H9 (cell line): Measurements from ENCODE around the gene ANO2. TPM values are rescaled to one million over a fixed set of nuclear protein-coding genes. Genes with fewer than 3 reads are reported as not detected.

Source experiments
- DNase-seq: peaks from one replicate; pipeline ENCODE4 v3.0.0-alpha.2; 2017
- H2AFZ ChIP-seq: one replicate; pipeline ENCODE4 v1.6.1; 2013; ENCODE audit warnings: mild to moderate bottlenecking, low read length, control low read depth, moderate library complexity
- H2AK5ac ChIP-seq: 2 replicates; pipeline ENCODE4 v1.6.1; 2013; ENCODE audit warnings: low read length, control low read depth, mixed read lengths; ENCODE audit not compliant: insufficient read length
- H2BK120ac ChIP-seq: one replicate; pipeline ENCODE4 v1.6.1; 2013; ENCODE audit warnings: low read depth, mild to moderate bottlenecking, low read length, control low read depth, inconsistent platforms; ENCODE audit not compliant: poor library complexity, severe bottlenecking
- H2BK12ac ChIP-seq: 2 replicates; pipeline ENCODE4 v1.6.1; 2013; ENCODE audit warnings: low read length, control low read depth, mixed read lengths, low read depth; ENCODE audit not compliant: insufficient read length
- H2BK15ac ChIP-seq: 2 replicates; pipeline ENCODE4 v1.6.1; 2013; ENCODE audit warnings: low read depth, low read length, control low read depth
- H2BK20ac ChIP-seq: one replicate; pipeline ENCODE4 v1.6.1; 2013; ENCODE audit warnings: low read depth, mild to moderate bottlenecking, low read length, control low read depth, inconsistent platforms; ENCODE audit not compliant: poor library complexity, severe bottlenecking
- H2BK5ac ChIP-seq: 2 replicates; pipeline ENCODE4 v1.6.1; 2013; ENCODE audit warnings: low read length, control low read depth, mixed read lengths; ENCODE audit not compliant: insufficient read length
- H3K14ac ChIP-seq: 2 replicates; pipeline ENCODE4 v1.6.1; 2013; ENCODE audit warnings: low read length, control low read depth; ENCODE audit not compliant: insufficient read depth
- H3K18ac ChIP-seq: 2 replicates; pipeline ENCODE4 v1.6.1; 2013; ENCODE audit warnings: low read depth, mild to moderate bottlenecking, mixed read lengths, low read length, control low read depth; ENCODE audit not compliant: insufficient read length
- H3K23ac ChIP-seq: 2 replicates; pipeline ENCODE4 v1.6.1; 2013; ENCODE audit warnings: low read length, control low read depth, mixed read lengths, low read depth; ENCODE audit not compliant: insufficient read length
- H3K23me2 ChIP-seq: 2 replicates; pipeline ENCODE4 v1.6.1; 2013; ENCODE audit warnings: low read depth, mild to moderate bottlenecking, mixed read lengths, low read length, control low read depth; ENCODE audit not compliant: insufficient read length, poor library complexity, severe bottlenecking
- H3K27ac ChIP-seq: 2 replicates; pipeline ENCODE4 v1.5.1; 2013; ENCODE audit warnings: low read length, control low read depth, mixed read lengths, low read depth; ENCODE audit not compliant: insufficient read length
- H3K27me3 ChIP-seq: 2 replicates; pipeline ENCODE4 v1.6.1; 2013; ENCODE audit warnings: low read length, control low read depth, inconsistent platforms; ENCODE audit not compliant: insufficient read depth
- H3K4ac ChIP-seq: 2 replicates; pipeline ENCODE4 v1.6.1; 2013; ENCODE audit warnings: low read depth, mild to moderate bottlenecking, control low read depth, inconsistent platforms, low read length, moderate library complexity
- H3K4me1 ChIP-seq: 2 replicates; pipeline ENCODE4 v1.6.1; 2013; ENCODE audit warnings: low read length, control low read depth, inconsistent platforms; ENCODE audit not compliant: insufficient read depth
- H3K4me2 ChIP-seq: 2 replicates; pipeline ENCODE4 v1.6.1; 2013; ENCODE audit warnings: low read length, control low read depth, mixed read lengths; ENCODE audit not compliant: insufficient read length, insufficient read depth
- H3K56ac ChIP-seq: 2 replicates; pipeline ENCODE4 v1.6.1; 2013; ENCODE audit warnings: low read depth, mild to moderate bottlenecking, mixed read lengths, low read length, control low read depth; ENCODE audit not compliant: insufficient read length
- H3K79me1 ChIP-seq: 2 replicates; pipeline ENCODE4 v1.6.1; 2013; ENCODE audit warnings: low read depth, mild to moderate bottlenecking, moderate library complexity, low read length, control low read depth, inconsistent platforms; ENCODE audit not compliant: insufficient read depth, poor library complexity, severe bottlenecking
- H3K79me2 ChIP-seq: 2 replicates; pipeline ENCODE4 v1.6.1; 2013; ENCODE audit warnings: low read length, control low read depth, inconsistent platforms; ENCODE audit not compliant: insufficient read depth
- H3K9ac ChIP-seq: 2 replicates; pipeline ENCODE4 v1.6.1; 2013; ENCODE audit warnings: low read length, control low read depth, mixed read lengths; ENCODE audit not compliant: insufficient read length; ENCODE audit errors: extremely low read depth
- H3K9me3 ChIP-seq: one replicate; pipeline ENCODE4 v1.6.1; 2013; ENCODE audit warnings: low read depth, low read length, inconsistent platforms; ENCODE audit not compliant: control insufficient read depth
- H3T11ph ChIP-seq: one replicate; pipeline ENCODE4 v1.6.1; 2013; ENCODE audit warnings: mild to moderate bottlenecking, low read length, control low read depth, inconsistent platforms
- H4K20me1 ChIP-seq: one replicate; pipeline ENCODE4 v1.6.1; 2013; ENCODE audit not compliant: control insufficient read depth, insufficient read length, insufficient read depth
- H4K5ac ChIP-seq: 2 replicates; pipeline ENCODE4 v1.6.1; 2013; ENCODE audit warnings: low read depth, mild to moderate bottlenecking, mixed read lengths, low read length, control low read depth; ENCODE audit not compliant: insufficient read length
- H4K8ac ChIP-seq: replicated peaks from 2 replicates; pipeline ENCODE4 v1.6.1; 2013; ENCODE audit warnings: low read length, control low read depth, mixed read lengths, low read depth; ENCODE audit not compliant: insufficient read length
- H4K91ac ChIP-seq: 2 replicates; pipeline ENCODE4 v1.6.1; 2013; ENCODE audit warnings: low read depth, mild to moderate bottlenecking, moderate library complexity, mixed read lengths, low read length, control low read depth; ENCODE audit not compliant: insufficient read length
- H3K27ac Mint-ChIP-seq, 3 experiments: 2 replicates in 2 of 3; 3 replicates in 1 of 3; pipeline ENCODE4 v1.8.0; 2020 to 2021; ENCODE audit warnings: mixed read lengths in 3 of 3, mild to moderate bottlenecking in 1 of 3, moderate library complexity in 1 of 3
- H3K27me3 Mint-ChIP-seq: 2 replicates; pipeline ENCODE4 v1.8.0; 2021; ENCODE audit warnings: low read depth, mild to moderate bottlenecking, moderate library complexity, mixed read lengths
- H3K36me3 Mint-ChIP-seq, 3 experiments: 2 replicates in 2 of 3; 3 replicates in 1 of 3; pipeline ENCODE4 v1.8.0; 2020 to 2021; ENCODE audit warnings: low read depth in 3 of 3, mixed read lengths in 3 of 3; ENCODE audit not compliant: insufficient read depth in 1 of 3
- H3K4me1 Mint-ChIP-seq, 2 experiments: 2 replicates each; pipeline ENCODE4 v1.8.0; 2020; ENCODE audit warnings: mixed read lengths in 2 of 2
- H3K4me3 Mint-ChIP-seq, 2 experiments: 2 replicates in 1 of 2; 3 replicates in 1 of 2; pipeline ENCODE4 v1.8.0; 2020 to 2021; ENCODE audit warnings: mild to moderate bottlenecking in 2 of 2, mixed read lengths in 2 of 2, moderate library complexity in 1 of 2
- H3K9me3 Mint-ChIP-seq, 2 experiments: 2 replicates in 1 of 2; 3 replicates in 1 of 2; pipeline ENCODE4 v1.8.0; 2020; ENCODE audit warnings: mild to moderate bottlenecking in 2 of 2, mixed read lengths in 2 of 2, moderate library complexity in 1 of 2
- WGBS: extraction: QIAGEN DNeasy Blood & Tissue Kit; methylation state at CpG from one replicate; pipeline ENCODE4 v1.1.7; 2013; ENCODE audit warnings: missing lambda C conversion rate, low lambda C conversion rate, mixed read lengths; ENCODE audit not compliant: insufficient read length; ENCODE audit errors: extremely low coverage; 5-methylcytosine and 5-hydroxymethylcytosine counted together
- total RNA-seq: library from RNA; stranded (reverse); gene quantifications from 2 replicates; pipeline ENCODE4 v1.2.1, GENCODE V29; 2021
- TF ChIP-seq, protein P1 (sequence below): fragments of 200-600 bp; sonication (generic); conservative IDR thresholded peaks from 3 replicates; pipeline ENCODE4 v1.8.0; 2021; ENCODE audit warnings: antibody characterized with exemption, mild to moderate bottlenecking

The ANO2 gene
- total RNA-seq, 1 experiment from 2014 or later, result 3.8 TPM

DNA sequence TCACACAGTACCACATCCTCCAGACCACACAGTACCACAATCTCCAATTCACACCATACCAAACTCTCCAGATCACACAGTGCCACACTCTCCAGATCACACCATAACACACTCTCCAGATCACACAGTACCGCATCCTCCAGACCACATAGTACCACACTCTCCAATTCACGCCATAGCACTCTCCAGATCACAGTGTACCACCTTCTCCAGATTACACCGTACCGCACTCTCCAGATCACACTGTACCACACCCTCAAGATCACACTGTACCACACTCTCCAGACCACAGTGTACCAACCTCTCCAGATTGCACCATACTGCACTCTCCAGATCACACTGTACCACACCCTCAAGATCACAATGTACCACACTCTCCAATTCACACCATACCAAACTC, 328.2 kb downstream of the ANO2 start:
- no peak overlapping the region for H3K4ac ChIP-seq
- Mint-ChIP-seq H3K36me3 (no peaks in the 10 kb centered on the region; a peak in 1 of 7 replicates), H3K9me3 (no peaks in the 10 kb centered on the region; a peak in 1 of 5 replicates), H3K27ac (no peak overlapping the region), H3K4me3 (no peak overlapping the region), H3K4me1 (peaks cover 6 to 7% of the 10 kb centered on the region in 2 experiments; a peak in 3 of 4 replicates), H3K27me3 (no peaks in the 10 kb centered on the region; the same call in 1 of the 2 replicates)
- TF ChIP-seq, protein P1, sequence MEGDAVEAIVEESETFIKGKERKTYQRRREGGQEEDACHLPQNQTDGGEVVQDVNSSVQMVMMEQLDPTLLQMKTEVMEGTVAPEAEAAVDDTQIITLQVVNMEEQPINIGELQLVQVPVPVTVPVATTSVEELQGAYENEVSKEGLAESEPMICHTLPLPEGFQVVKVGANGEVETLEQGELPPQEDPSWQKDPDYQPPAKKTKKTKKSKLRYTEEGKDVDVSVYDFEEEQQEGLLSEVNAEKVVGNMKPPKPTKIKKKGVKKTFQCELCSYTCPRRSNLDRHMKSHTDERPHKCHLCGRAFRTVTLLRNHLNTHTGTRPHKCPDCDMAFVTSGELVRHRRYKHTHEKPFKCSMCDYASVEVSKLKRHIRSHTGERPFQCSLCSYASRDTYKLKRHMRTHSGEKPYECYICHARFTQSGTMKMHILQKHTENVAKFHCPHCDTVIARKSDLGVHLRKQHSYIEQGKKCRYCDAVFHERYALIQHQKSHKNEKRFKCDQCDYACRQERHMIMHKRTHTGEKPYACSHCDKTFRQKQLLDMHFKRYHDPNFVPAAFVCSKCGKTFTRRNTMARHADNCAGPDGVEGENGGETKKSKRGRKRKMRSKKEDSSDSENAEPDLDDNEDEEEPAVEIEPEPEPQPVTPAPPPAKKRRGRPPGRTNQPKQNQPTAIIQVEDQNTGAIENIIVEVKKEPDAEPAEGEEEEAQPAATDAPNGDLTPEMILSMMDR, result no peak
- H3K4me1 ChIP-seq, result no peaks in the 10 kb centered on the region
- no peaks in the 10 kb centered on the region for H3K79me1 ChIP-seq
- no peak overlapping the region for H4K8ac ChIP-seq
- no peaks in the 10 kb centered on the region for H4K20me1 ChIP-seq
- H4K5ac ChIP-seq, result no peak overlapping the region
- H2BK5ac ChIP-seq, result no peak overlapping the region
- no peaks in the 10 kb centered on the region for H3K79me2 ChIP-seq
- no peak overlapping the region for H4K91ac ChIP-seq
- H2BK12ac ChIP-seq, result no peak overlapping the region
- H3K4me2 ChIP-seq, result no peak overlapping the region
- no peak overlapping the region for H2AFZ ChIP-seq
- H3K9me3 ChIP-seq, result no peaks in the 10 kb centered on the region
- H2BK20ac ChIP-seq, result no peak overlapping the region
- H3T11ph ChIP-seq, result no peak overlapping the region
- no peak overlapping the region for H2BK15ac ChIP-seq
- no peak overlapping the region for H3K9ac ChIP-seq
- H3K23me2 ChIP-seq, result no peaks in the 10 kb centered on the region
- no peak overlapping the region for H3K27ac ChIP-seq
- H3K56ac ChIP-seq, result no peak overlapping the region
- DNase-seq, result no peak
- H3K14ac ChIP-seq, result no peak overlapping the region
- no CpG with 5 or more reads among the region's 4 CpGs for WGBS
- no peak overlapping the region for H2BK120ac ChIP-seq
- no peak overlapping the region for H3K18ac ChIP-seq
- no peak overlapping the region for H2AK5ac ChIP-seq
- no peak overlapping the region for H3K23ac ChIP-seq
- H3K27me3 ChIP-seq, result no peaks in the 10 kb centered on the region
